Femur (tissue), 1 donor: Measurements from ENCODE around the gene AUP1.

Experiments
- DNase-seq: peaks from one replicate; pipeline ENCODE4 v3.0.0-alpha.2; 2017

AUP1 gene

DNA sequence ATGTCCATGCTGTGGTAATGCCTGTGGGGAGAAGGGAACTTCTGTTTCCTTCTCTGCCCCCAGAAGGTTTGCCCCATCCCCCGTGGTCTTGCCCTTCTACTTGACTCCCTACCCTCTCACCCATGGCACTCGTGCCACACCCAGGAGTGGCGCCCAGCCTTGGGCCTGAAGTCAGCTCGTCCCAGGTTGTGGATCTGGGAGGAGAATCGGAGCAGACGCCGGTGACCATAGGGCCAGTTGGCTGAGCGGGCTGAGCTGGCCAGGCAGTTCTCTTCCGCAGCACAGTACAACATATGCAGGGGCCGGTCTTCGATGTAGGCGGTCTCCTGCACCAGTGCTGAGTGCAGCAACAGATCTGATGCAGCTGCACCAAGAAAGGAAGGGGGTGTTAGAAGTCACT lies 4.9 kb upstream of the AUP1 start:
- DNase-seq = no peak

DNA sequence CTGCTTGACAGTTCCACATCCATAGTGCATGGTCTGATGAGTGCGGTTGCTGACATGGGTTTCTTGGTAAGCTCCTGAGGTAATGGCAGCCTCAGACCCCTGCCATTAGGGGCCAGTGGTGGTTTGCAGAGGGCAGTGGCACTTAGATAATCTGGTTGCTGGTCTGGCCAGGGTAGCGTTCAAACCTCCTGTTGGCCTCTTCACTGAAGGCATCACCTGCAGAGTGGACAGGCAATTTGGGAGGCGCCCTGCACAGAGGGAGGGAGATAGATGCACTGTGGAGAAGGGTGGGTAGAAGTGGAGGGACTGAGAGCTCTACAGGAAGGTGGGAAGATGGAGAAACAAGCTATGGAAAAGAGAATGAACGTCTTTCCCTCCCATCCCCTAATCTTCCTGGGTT lies 4.0 kb upstream of the AUP1 start:
- DNase-seq = no peak

DNA sequence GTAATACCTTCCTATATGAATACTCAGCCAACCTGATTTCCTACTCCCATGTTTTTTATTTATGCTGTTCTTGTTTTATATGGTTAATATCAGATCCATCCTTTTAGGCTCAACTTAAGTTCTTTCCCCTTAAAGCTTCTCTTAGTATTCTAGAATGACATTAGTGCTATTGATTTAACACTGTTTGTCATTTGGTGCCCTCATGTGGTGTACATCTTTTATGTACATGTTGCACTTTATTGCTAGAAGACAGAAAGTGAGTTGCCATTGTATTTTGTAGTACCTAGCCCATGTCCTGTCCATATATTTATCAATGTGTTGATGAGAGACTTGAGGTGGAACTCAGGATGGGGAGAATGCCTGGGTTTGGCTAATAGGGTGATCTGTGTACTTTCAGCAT lies 2.7 kb upstream of the AUP1 start:
- no peak for DNase-seq

DNA sequence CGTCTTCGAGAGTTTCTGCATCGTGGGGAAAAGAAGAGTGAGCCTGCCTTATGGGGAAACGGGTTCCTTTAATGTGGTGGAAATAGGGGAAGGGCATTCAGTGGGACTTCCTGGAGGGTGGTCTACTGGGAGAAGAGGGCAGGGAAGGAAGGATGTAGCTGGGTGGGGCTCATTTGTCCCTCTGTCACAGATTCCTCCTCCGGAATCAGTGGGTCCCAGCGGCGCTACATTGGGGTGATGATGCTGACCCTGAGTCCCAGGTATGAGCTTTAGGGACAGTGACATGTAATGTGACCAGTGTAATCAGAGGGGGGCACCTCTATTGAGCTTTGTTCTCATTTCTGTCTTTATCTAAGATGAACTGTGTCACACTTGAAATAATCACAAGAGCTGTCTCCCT lies 2.2 kb upstream of the AUP1 start:
- DNase-seq = no peak

DNA sequence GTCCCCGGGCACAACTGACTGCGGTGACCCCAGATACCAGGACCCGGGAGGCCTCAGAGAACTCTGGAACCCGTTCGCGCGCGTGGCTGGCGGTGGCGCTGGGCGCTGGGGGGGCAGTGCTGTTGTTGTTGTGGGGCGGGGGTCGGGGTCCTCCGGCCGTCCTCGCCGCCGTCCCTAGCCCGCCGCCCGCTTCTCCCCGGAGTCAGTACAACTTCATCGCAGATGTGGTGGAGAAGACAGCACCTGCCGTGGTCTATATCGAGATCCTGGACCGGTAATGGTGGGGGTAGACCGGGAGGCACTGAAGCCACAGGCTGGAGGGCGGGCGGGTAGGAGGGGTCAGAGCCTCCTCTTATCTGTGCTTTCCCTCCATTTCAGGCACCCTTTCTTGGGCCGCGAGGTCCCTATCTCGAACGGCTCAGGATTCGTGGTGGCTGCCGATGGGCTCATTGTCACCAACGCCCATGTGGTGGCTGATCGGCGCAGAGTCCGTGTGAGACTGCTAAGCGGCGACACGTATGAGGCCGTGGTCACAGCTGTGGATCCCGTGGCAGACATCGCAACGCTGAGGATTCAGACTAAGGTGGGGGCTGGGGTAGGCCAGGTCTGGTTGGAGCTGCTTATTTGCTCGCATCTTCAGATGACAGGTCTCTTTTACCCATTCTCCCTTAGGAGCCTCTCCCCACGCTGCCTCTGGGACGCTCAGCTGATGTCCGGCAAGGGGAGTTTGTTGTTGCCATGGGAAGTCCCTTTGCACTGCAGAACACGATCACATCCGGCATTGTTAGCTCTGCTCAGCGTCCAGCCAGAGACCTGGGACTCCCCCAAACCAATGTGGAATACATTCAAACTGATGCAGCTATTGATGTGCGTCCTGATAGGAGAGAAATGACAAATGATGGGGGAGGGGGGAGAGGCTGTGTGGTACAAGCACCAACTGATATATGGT lies 1.0 kb upstream of the AUP1 start:
- DNase-seq = peak; percentile 67

DNA sequence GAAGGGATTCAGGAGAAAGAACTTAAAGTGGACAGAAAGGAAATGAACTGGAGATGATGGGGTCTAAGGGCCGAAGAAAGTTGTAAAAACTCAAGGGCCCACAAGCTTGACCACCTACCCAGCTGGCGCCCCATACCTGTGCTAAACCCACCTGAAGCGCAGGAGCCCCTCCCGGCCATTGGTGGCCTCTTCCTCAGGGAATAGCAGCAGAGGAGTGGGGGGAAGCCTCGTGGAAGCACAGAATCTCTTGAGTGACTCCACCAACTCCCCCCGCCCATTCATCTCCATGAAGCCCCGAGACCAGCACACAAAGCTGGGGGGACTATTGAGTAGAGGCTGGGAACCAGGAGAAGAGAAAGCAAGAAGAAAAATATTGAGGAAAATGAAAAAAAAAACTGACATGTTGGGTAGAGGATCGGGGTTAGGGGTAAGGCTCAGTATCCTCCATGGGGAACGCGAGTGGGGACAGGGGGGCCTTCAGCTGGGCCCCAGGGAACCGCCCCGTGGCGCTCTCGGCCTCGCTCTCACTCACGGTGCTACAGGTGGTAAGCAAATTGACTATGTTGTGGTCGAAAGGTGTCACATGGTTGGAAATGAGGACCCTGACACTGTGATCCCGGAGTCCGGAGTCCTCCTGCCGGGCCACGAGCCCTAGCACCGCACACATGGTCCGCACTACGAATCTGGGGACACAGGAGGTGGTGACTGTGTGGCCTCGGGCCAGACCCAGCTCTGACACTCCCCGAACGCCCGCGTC lies 728 bp downstream of the AUP1 start:
- DNase-seq = no peak

DNA sequence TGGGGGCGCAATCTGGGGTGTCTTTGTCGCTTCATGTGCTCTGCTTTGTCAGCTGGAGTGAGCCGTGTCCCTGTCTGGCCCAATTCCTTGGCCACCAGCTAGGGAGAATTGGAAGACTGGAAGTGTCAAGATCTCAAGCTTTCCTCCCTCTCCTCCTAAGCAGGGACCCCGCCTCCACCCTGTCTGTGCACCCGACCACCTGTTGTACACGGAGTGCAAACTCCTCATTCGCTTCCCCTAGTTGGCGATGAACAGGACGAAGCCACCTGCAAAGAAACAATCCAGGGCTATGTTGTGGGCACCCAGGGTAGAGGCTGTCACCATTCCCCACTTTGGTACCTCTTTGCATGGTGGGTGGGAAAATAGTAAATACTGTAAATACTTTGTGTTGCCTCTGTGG lies 1.8 kb downstream of the AUP1 start:
- no peak for DNase-seq

DNA sequence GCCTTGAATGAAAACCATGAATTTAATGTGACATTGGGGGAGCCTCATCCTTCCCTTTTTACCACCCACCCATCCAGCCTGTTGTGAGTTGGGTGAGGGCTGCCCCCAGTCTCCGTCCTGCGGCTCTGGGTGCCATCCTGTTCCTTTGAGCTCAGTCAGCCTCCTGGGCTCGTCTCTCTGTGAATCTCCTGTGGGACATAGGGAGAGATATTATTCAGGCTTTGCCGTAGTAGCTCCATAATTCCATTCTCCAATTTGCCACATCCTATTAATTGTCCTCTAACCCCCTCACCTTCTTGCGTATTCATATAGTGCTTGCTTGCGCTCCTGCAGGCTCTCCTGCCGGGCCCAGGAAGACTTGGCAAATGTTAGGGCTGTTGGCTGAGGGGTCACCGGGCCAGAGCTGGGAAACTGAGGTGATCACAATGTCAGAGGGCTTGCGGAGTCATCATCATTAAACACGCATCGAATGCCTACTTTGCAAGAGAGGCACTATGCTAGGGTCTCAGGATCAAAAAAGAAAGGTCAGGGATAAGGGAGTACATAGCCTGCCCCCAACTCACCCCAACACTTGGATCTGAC lies 2.8 kb downstream of the AUP1 start:
- DNase-seq = no peak

DNA sequence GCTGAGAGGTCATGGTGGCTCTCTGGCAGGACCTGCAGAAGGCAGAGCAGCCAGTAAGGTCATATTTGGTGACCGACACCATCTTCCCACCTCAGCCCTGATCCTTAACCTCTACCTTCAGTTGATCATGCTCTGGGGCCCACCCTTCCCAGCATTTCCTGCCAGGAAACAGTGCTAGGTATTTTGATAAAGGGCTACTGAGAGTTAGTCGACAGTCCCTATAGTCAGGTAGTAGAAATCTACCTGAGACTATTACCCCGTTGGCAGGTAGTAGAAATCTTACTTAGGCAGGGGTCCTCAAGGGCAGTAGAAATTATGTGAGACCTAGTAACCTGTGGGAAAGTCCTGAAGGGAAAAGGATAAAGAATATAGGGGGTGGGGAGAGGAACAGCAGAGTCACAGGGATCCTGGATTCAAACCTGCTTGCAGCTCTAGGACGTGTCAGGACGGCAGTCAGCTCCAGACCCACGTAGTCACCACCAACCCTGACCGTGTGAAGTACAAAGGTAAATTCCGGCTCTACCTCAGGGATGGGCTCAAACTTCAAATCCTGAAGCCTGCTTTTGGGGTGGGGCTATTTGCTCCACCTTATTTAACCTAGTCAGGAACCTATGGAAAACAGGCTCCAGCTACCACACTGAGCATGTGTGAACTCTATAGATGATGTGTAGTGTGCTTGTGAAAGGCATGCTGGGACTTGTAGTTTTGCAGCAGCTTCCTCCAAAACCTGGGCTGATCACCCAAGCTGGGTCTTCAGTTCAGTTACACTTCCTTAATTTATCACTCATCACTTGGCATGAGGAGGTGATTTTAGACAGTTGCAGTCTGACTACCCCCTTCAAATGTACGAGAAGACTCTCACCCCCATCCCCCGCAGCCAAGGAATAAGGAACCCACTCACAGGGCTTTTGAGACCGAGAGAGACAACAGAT lies 3.5 kb downstream of the AUP1 start, which contains the start of gene DQX1:
TSS of gene DQX1 (minus strand) at position 515 of the 932 bp plus-strand sequence. CDS start at position 13, 502 bp downstream.
- DNase-seq = no peak

DNA sequence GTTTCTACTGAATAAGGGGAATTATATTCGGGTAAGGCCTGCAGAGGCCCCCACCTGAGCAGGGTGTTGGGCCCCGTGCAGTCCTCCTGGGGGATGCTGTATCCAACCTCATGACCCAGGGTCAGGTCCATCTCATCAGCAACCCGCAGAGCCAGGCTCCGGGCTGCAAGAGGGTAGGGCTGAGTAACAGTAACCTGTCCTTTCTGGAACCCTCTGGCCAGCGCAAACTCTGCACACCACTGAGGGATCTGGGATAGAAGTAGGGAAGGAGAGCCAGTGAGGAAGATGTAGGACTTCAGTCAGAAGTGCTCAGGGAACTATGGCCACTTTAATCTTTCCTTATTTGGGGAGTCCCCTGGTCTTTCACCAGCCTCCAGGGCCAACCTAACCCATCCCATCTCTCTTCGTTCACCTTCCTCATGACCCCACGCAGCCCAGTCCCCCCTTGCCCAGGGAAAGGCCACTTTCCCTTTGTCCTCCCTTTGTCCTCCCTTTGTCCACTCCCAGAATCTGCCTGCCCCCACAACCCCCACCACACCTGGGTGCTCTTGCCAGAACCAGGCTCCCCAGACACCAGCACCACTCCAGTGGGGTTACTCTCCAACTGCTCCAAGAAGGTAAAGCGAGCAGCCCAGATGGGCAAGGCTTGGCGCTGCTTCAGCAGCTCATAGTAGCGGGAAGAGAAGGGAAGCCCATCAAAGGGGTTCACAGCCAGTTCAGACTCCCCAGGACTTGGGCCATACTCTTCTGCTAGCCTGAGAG lies 4.4 kb downstream of the AUP1 start:
- DNase-seq = no peak

DNA sequence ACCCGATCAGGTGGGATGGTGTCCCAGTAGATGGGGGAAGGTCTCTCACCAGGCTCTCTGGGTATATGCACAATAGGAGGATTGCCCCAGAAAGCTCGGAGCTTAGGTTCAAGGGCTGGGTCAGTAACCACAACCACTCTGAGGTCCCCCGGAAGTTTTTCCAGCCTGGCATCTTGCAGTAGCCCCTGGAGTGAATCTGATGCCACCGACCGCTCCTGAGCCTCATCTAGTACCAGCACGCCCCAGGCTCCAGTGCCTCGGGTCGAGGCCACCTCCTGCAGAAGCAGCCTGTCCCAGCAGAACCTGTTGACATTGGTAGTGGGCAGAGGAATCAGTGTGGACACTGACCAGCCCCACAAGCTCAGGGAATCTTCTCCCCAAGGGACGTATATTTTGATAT lies 5.5 kb downstream of the AUP1 start:
- DNase-seq = no peak

DNA sequence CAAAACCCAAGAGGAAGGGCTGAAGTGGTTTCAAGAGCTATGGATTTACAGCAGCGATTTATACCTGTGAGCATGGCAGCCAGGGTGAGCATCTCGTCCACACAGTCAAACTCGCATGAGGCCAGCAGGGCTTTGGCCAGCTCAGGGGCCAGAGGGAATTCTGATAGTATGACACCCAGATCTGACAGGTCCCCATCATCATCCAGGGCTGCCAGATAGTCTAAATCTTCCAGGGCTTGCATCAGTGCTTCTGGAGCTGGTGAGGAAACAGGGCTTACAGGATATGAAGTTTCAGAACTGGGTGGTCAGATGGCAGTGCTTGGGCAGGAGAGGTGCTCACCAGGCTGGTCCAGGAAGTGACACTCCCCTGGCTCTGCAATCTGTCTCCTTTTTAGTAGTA lies 7.0 kb downstream of the AUP1 start:
- DNase-seq = no peak

DNA sequence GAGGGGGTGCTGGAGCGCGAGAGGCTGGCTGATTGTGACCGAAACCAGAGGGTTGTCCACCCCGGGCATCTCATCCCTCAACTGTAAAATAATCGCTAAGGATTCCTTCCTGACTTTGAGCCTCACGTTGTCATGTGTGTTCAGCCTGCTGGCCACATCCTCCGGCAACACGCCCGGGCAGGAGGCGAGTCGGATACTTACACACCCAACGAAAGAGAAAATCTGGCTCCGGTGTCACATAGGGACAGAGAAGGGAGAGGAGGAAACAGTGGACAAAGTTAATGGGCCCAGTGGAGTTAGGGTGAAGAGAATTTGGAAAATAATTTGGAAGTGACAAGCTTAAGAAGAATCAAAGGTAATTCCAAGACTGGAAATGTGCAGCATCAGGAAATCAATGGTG lies 12.9 kb downstream of the AUP1 start:
- no peak for DNase-seq

DNA sequence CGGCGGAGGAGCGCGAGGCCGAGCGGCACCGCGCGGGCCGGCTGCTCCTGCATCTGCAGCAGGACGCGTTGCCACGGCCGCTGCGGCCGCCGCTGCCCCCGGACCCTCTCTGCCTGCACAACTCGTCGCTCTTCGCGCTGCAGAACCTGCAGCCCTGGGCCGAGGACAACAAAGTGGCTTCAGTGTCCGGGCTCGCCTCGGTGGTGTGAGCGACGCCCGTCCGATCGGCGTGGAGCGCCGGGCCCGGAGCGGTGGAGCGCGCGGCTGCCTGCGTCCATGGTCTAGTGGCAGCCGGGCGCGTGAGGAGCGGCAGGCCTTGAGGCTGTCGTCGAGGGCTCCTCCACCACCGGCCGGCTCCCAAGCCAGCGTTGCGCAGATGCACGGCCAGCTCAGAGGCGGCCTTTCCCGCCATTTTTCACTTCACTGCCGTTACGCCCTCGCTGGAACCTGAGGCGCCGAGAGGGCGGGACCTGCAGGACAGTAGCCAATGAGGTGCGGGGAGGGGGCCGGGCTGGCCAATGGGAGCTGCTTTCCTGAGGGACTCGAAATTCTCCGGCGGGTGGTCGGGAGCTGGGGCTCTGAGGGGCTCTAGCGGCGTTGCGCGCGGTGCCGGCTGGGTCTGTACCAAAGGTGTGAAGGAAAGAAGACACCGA lies 13.4 kb downstream of the AUP1 start:
- peak; percentile 87 for DNase-seq

DNA sequence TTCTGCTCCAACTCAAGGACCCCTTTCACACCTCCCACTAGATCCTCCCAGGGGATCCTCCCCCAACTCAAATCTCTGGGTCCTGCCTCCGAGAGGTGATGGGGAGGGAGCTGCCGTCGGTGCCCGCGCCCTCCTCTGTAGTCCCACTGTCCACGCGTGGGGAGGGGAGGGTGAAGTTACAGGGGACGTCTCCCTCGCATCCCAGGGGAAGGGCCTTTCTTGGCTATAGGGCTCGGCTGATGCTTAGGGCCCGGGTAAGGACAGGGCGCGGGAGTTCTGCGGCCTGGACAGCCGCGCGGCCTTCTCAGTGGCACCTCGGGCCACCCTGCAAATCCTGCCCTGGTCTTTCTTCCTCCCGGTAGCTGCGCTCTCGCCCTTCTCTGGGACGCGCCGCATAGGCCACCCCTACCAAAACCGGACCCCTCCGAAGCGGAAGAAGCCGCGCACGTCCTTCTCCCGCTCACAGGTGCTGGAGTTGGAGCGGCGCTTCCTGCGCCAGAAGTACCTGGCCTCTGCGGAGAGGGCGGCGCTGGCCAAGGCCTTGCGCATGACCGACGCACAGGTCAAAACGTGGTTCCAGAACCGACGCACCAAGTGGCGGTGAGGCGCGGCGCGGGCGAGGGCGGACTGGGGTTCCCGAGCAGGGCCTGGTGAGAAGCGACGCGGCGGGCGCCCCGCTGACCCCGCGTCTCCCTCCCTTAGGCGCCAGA lies 14.1 kb downstream of the AUP1 start:
- DNase-seq = no peak

DNA sequence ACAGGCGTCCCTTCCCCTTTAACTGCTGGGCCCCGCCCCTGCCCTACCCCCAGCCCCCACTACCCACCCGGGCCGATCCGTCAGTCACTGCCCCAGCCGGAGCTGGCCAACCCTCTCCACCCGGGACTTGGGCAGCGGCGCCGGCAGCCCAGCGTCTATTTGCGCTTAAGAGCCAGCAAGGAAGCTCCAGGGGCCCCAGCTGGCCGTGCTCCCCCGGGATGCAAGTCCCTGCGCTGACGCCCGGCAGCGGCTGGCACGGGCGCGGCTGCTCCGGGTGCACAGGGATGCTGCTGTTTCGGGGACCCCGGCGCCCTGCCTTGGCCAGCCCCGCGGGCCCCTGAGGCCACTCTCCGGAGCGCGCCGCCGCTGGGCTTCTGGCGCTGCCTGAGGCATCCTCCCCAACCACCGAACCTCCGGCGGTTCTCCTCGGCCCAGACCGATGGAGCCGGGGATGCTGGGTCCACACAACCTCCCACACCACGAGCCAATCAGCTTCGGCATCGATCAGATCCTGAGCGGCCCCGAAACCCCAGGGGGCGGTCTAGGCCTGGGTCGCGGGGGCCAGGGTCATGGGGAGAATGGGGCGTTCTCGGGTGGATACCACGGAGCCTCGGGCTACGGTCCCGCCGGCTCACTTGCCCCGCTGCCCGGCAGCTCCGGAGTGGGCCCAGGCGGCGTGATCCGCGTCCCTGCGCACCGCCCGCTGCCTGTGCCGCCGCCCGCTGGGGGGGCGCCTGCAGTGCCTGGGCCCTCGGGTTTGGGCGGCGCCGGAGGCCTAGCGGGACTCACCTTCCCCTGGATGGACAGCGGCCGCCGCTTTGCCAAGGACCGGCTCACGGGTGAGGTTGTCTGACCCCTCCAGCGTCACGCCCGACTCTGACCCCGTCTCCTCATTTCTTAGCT lies 14.9 kb downstream of the AUP1 start, which contains the start of gene TLX2:
TSS of gene TLX2 (plus strand) at position 83 of the 903 bp plus-strand sequence. CDS start at position 440, 357 bp downstream.
- no peak for DNase-seq

DNA sequence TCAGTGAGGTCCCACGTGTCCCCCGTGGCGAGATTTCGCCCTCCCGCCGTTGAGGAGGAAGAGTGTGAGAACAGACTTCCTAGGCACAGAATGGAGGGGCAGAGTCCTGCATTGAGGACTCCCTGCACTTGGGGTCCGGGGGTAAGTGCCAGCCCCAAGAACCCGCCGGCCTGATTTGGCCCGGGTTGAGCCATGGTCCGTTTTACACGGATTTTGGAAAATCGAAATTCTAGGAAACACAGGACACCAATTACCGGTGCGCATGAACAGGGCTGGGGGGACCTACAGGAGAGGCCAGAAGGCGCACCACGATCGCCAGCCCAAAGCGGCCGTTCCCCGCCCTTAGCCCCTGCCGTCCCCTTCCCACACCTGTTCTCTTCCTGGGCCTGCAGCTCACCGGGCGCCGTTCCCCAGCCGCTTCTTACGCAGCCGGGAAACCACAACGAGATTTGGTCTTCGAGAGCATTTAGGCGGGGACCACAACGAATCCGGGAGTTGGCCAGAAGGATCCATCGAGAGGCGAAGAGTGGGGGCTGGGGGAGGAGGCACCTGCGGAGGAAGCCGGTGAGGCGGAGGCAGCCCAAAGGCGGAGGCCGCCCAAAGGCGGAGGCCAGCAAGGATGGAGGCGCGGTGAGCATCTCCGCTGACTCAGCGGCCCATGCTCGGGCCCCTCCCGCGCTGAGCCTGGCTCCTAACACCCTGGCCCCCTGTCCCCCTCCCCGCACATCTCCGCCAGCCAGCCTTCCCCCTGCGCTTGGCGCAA lies 15.7 kb downstream of the AUP1 start:
- DNase-seq = no peak
